ENCODE data around the gene CSGALNACT2. TPM values are rescaled to one million over a fixed set of nuclear protein-coding genes. Genes with fewer than 3 reads are reported as not detected.
"Not testable (repeated sequence)": the region's sequence is repeated elsewhere in the genome, so short reads cannot be mapped to it uniquely, and the experiment has no call there.

The CSGALNACT2 gene
- total RNA-seq, 2 experiments from 2014 or later = 16.2 to 16.8 TPM

DNA sequence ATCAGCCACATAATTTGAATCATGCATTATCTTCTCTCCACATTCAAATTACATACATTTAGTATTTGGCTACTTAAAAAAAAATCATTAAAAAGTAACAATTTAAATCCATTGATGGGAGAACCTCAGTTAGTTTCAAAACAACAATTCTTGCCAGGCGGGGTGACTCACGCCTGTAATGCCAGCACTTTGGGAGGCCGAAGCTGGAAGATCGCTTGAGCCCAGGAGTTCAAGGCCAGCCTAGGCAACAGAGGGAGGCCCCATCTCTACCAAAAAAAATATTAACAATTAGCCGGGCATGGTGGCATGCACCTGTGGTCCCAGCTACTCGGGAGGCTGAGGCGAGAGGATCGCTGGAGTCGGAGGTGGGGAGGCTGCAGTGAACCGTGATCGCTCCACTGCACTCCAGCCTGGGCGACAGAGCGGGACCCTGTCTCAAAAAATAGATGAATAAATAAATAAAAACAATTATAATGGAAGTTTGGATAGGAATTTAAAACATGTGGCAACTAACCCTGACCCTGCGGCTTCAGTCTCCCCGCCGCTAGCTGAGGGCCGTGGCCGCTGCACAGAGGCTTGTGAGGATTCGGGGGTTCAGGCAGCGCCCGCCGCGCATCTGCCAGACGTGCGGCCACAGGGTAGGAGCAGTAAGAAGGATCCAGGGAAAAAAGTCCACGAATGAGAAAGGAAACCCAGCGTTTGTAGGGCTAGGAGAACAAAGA, 1.1 kb upstream of the CSGALNACT2 start:
- Mint-ChIP-seq H3K36me3 (peaks cover 14% of the 10 kb centered on the region), H3K9me3 (no peaks in the 10 kb centered on the region), H3K4me1 (peaks cover 32% of the 10 kb centered on the region), H3K27ac (peak overlapping the region; percentile 93), H3K4me3 (peak overlapping the region; percentile 95), H3K27me3 (no peaks in the 10 kb centered on the region)
- no peak for DNase-seq

DNA sequence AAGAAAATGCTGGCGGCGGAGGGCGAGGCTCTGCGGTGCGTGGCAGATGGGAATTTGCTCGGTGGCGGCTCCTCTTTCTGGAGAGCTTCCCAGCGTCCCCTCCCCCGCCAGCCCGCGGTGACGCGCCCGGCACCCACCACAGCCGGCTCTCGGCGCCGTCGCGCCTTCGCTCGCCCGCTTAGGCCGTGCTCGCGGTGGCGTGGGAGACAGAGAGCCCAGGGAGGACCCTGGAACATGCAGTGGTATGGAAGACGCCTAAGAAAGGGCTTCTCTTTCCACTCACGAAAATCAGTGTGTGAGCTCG, 576 bp upstream of the CSGALNACT2 start:
- Mint-ChIP-seq H3K27ac (peak overlapping the region; percentile 93), H3K4me1 (peaks cover 37% of the 10 kb centered on the region), H3K9me3 (no peaks in the 10 kb centered on the region), H3K36me3 (peaks cover 14% of the 10 kb centered on the region), H3K27me3 (no peaks in the 10 kb centered on the region), H3K4me3 (peak overlapping the region; percentile 95)
- DNase-seq = peak; percentile 58

DNA sequence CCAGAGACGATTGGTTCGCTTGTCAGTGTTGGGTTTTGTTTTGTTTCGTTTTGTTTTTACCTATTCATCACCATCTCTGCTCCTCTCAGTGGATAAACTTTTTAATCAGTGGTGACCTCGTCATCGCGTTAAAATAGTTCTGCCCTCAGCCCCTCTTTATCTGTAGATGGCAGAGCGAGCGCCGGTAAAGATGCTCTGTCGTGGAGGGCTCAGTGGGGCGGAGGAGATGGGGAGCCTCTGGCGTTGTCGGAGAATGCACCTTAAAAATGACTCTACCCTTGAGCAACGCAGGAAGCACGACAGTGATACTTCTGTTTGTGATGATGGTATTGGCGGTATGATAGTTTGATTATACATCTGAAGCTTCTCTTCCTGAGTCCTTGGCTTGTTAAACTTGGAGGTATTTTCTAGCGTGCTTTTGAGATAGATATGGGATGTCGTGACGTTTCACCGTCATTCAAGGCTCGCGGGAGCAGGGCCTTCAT, 554 bp downstream of the CSGALNACT2 start:
- Mint-ChIP-seq H3K27ac (peak overlapping the region; percentile 95), H3K36me3 (peaks cover 14% of the 10 kb centered on the region), H3K9me3 (no peaks in the 10 kb centered on the region), H3K4me1 (peaks cover 47% of the 10 kb centered on the region), H3K27me3 (no peaks in the 10 kb centered on the region), H3K4me3 (peak overlapping the region; percentile 89)
- DNase-seq = peak; percentile 68

DNA sequence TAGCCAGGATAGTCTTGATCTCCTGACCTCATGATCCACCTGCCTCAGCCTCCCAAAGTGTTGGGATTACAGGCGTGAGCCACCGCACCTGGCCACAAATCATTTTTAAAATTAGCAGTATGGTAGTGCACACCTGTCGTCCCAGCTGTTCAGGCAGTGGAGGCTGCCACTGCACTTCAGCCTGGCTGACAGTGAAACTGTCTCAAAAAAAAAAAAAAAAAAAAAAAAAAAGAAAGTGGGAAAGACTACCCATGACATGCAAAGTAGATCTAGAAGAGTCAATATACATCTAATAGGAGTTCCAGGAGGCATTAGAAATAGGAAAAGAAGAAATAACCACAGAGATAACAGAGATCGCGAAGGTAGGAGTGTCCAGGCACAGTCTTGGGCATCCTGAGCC, 3.2 kb downstream of the CSGALNACT2 start:
- Mint-ChIP-seq H3K36me3 (peaks cover 20% of the 10 kb centered on the region), H3K4me3 (peak overlapping the region; percentile 22), H3K27ac (peak overlapping the region; percentile 4), H3K4me1 (peaks cover 65% of the 10 kb centered on the region), H3K9me3 (no peaks in the 10 kb centered on the region), H3K27me3 (no peaks in the 10 kb centered on the region)
- DNase-seq = no peak

DNA sequence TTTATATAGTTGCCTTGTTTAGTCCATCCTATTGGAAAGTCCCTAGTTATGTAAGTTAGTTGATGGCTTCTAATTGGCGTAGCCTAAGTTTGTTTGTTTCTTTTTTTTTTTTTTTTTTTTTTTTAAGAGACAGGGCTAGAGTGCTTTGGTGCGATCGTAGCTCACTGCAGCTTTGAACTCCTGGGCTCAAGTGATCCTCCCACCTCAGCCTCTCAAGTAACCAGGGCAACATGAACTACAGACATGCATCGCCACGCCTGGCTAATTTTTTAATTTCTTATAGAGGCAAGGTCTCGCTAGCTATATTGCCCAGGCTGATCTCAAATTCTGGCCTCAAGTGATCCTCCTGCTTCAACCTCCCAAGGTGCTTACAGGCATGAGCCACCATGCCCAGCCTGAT, 7.1 kb downstream of the CSGALNACT2 start:
- Mint-ChIP-seq H3K4me3 (no peak overlapping the region), H3K36me3 (peaks cover 28% of the 10 kb centered on the region), H3K9me3 (peaks cover 19% of the 10 kb centered on the region), H3K27ac (no peak overlapping the region), H3K27me3 (no peaks in the 10 kb centered on the region), H3K4me1 (peaks cover 61% of the 10 kb centered on the region)
- no peak for DNase-seq

DNA sequence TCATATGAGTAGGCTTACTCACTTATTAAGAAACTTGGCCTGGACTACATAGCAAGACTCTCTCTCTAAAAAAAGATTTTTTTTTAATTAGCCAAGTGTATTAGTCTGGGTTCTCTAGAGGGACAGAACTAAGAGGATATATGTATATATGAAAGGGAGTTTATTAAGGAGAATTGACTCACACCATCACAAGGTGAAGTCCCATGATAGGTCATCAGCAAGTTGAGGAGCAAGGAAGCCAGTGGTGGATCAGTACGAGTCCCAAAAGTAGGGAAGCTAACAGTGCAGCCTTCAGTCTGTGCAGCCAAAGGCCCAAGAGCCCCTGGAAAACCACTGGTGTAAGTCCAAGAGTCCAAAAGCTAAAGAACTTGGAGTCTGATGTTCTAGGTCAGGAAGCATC, 7.7 kb downstream of the CSGALNACT2 start:
- H3K4me3 Mint-ChIP-seq, DNase-seq, H3K27me3 Mint-ChIP-seq, H3K27ac Mint-ChIP-seq: not testable (repeated sequence)
- Mint-ChIP-seq H3K9me3 (peaks cover 20% of the 10 kb centered on the region), H3K4me1 (peaks cover 61% of the 10 kb centered on the region), H3K36me3 (peaks cover 28% of the 10 kb centered on the region)

DNA sequence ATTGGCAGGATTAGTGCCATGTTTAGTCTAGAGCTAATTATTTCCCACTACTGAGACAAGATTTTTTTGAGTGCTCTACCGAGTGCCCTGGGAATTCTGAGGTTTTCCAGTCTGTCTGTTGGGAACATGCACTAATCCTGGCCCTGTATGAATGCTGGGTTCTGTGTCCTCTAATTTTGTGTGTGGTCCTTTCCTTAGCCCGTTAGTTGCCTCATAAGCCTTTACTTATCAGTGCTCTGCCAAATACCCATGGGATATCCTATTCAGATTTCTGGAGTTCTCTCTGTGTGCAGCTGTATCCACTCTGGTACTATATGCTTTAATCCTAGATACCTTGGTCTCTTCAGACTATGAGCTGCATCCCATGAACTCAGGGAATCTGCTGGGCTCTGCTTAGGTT, 13.1 kb downstream of the CSGALNACT2 start:
- no peak for DNase-seq
- Mint-ChIP-seq H3K4me3 (peak overlapping the region; percentile 37), H3K36me3 (peaks cover 28% of the 10 kb centered on the region), H3K27me3 (no peaks in the 10 kb centered on the region), H3K4me1 (peaks cover 52% of the 10 kb centered on the region), H3K9me3 (peaks cover 20% of the 10 kb centered on the region), H3K27ac (peak overlapping the region; percentile 47)

DNA sequence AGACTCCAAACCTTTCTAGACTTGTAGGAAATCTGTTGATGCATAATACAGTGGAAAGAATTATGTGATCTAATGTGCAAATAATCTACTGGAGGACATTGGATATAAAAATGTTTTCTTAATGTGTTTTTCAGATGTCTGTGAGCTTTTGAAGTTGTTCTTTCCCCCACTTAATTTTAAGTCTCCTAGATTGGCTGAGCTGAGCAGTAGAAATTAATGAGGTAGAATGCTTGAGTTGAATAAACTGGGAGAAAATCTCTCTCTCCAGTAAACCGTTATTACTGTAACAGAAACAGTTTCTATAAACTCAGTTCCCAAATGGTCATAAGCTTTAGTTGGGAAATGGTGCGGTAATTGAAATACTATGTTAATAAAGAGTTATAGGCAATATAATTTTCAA, 15.7 kb downstream of the CSGALNACT2 start:
- H3K36me3 Mint-ChIP-seq = peaks cover 23% of the 10 kb centered on the region
- H3K27me3 Mint-ChIP-seq = no peaks in the 10 kb centered on the region
- no peak overlapping the region for H3K4me3 Mint-ChIP-seq
- H3K27ac Mint-ChIP-seq = peak overlapping the region; percentile 4
- H3K9me3 Mint-ChIP-seq = peaks cover 4% of the 10 kb centered on the region
- no peak for DNase-seq
- H3K4me1 Mint-ChIP-seq = peaks cover 54% of the 10 kb centered on the region

DNA sequence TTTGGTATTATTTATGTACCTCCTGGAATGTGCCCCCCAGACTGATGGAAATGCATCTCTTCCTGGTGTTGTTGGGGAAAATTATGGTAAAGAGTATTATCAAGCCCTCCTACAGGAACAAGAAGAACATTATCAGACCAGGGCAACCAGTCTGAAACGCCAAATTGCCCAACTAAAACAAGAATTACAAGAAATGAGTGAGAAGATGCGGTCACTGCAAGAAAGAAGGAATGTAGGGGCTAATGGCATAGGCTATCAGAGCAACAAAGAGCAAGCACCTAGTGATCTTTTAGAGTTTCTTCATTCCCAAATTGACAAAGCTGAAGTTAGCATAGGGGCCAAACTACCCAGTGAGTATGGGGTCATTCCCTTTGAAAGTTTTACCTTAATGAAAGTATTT, 17.0 kb downstream of the CSGALNACT2 start:
- Mint-ChIP-seq H3K27ac (no peak overlapping the region), H3K9me3 (peaks cover 2% of the 10 kb centered on the region), H3K36me3 (peaks cover 22% of the 10 kb centered on the region), H3K4me3 (no peak overlapping the region), H3K27me3 (no peaks in the 10 kb centered on the region), H3K4me1 (peaks cover 57% of the 10 kb centered on the region)
- no peak for DNase-seq

DNA sequence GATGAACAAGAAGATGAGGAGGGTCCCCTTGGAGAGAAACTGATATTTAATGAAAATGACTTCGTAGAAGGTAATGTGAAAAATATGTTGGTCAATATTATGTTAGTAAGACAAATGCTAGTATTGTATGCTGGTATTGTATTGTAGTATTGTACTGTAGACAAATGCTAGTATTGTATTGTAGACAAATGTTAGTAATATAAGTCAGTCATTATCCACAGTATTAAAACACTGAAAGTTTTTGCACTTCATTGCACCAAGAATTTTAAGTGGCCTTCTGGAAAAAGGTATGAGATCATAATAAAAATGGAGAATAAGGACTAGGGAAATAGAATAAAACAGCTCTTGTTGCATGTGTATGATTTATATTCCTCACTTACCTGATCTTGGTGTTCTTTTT, 17.5 kb downstream of the CSGALNACT2 start:
- no peaks in the 10 kb centered on the region for H3K27me3 Mint-ChIP-seq
- H3K4me3 Mint-ChIP-seq = no peak overlapping the region
- peaks cover 55% of the 10 kb centered on the region for H3K4me1 Mint-ChIP-seq
- DNase-seq = no peak
- H3K27ac Mint-ChIP-seq = no peak overlapping the region
- H3K36me3 Mint-ChIP-seq = peaks cover 19% of the 10 kb centered on the region
- no peaks in the 10 kb centered on the region for H3K9me3 Mint-ChIP-seq

DNA sequence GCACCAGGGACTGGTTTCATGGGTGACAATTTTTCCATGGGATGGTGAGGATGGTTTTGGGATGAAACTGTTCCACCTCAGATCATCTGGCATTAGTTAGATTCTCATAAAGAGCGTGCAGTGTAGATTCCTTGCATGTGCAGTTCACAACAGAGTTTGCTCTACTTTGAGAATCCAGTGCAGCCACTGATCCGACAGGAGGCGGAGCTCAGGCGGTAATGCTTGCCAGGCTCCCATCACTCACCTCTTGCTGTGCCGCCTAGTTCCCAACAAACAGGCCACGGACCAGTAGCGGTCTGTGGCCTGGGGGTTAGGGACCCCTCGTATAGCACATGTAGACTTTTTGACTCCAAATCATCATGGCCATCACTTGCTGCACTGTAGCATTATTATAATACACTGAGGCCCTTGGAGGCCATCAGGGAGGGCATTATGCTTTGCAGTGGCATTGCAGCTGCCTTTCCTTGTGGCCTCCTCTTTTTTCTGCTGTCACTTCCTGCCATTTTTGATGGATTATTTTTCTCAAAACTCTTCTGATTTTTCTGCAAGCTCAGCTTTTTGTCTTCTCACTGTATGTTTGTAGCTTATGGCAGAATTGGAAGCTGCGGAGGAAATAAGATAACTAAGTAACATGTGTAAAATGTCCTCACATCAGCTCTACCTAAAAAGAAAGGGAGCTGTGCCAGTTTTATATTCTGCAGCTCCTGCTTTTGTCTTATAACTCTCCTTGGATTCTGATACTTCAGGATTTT, 18.5 kb downstream of the CSGALNACT2 start:
- Mint-ChIP-seq H3K36me3 (peaks cover 22% of the 10 kb centered on the region), H3K4me1 (peaks cover 58% of the 10 kb centered on the region), H3K27me3 (no peaks in the 10 kb centered on the region), H3K27ac (no peak overlapping the region), H3K9me3 (no peaks in the 10 kb centered on the region), H3K4me3 (no peak overlapping the region)
- no peak for DNase-seq

DNA sequence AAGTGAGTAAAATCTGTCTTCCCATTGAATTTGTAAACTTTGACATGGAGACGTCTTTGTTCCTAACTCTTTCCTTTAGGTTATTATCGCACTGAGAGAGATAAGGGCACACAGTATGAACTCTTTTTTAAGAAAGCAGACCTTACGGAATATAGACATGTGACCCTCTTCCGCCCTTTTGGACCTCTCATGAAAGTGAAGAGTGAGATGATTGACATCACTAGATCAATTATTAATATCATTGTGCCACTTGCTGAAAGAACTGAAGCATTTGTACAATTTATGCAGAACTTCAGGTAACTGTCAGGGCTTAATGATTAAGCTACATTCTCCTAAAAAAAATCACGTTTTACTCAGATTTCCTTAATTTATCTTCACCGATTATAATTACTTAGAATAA, 20.4 kb downstream of the CSGALNACT2 start:
- H3K4me3 Mint-ChIP-seq = no peak overlapping the region
- no peak for DNase-seq
- H3K36me3 Mint-ChIP-seq = peaks cover 33% of the 10 kb centered on the region
- H3K4me1 Mint-ChIP-seq = peaks cover 60% of the 10 kb centered on the region
- no peaks in the 10 kb centered on the region for H3K27me3 Mint-ChIP-seq
- H3K27ac Mint-ChIP-seq = no peak overlapping the region
- no peaks in the 10 kb centered on the region for H3K9me3 Mint-ChIP-seq

DNA sequence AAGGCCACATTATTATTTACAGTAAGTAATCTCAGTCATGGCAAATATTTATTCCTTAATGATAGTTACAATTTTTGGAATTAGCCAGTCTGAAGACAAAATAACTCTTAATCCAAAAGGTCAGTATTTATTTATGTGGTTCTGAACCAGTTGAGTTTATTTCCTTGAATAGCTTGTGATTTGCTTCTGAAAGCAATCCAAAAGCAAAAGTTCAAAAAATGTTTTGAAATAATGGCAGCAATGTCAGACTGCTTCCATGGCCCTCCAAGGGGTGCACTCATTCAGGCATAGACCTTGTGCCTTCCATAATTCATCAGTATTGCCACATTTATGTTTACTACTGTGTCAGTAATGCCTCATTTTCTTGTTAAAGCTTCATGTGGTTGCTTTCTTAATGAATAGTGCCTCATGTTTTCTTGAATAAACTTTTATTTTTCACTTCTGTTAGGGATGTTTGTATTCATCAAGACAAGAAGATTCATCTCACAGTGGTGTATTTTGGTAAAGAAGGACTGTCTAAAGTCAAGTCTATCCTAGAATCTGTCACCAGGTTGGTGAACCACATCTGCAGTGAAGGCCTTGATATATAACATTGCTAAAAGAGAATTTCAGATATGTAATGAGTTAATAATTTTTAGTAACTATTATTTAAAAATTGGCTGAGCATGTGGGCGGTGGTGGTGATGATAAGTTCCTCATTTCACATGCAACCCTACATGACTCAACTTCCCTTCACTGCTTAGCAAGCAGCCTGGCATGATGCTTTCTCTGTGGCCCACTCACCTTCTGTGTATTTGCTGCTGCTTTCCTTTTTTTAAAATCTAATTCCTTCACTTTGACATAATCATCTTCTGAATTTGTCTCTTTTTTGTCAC, 22.0 kb downstream of the CSGALNACT2 start:
- H3K9me3 Mint-ChIP-seq = no peaks in the 10 kb centered on the region
- peaks cover 53% of the 10 kb centered on the region for H3K4me1 Mint-ChIP-seq
- no peak overlapping the region for H3K4me3 Mint-ChIP-seq
- peaks cover 37% of the 10 kb centered on the region for H3K36me3 Mint-ChIP-seq
- peak overlapping the region; percentile 93 for H3K27ac Mint-ChIP-seq
- H3K27me3 Mint-ChIP-seq = no peaks in the 10 kb centered on the region
- peak; percentile 14 for DNase-seq

DNA sequence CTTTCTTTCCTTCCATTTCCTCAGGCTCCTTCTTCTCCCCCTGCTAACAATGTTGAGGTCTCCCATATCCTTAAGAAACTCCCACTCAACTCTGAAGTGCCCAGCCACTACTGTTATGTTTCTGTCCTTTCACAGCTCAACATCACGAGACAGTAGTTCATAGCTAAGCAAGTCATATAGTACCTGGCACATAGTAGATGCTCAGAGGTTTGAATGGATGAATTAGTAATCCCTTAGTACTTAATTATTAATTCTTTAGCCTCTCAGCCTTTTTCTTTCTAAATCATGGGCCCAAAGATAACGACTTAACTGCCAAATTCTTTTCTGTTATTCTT, 22.6 kb downstream of the CSGALNACT2 start:
- H3K4me1 Mint-ChIP-seq = peaks cover 47% of the 10 kb centered on the region
- no peak for DNase-seq
- H3K27ac Mint-ChIP-seq = peak overlapping the region; percentile 93
- H3K27me3 Mint-ChIP-seq = no peaks in the 10 kb centered on the region
- no peak overlapping the region for H3K4me3 Mint-ChIP-seq
- no peaks in the 10 kb centered on the region for H3K9me3 Mint-ChIP-seq
- peaks cover 37% of the 10 kb centered on the region for H3K36me3 Mint-ChIP-seq

DNA sequence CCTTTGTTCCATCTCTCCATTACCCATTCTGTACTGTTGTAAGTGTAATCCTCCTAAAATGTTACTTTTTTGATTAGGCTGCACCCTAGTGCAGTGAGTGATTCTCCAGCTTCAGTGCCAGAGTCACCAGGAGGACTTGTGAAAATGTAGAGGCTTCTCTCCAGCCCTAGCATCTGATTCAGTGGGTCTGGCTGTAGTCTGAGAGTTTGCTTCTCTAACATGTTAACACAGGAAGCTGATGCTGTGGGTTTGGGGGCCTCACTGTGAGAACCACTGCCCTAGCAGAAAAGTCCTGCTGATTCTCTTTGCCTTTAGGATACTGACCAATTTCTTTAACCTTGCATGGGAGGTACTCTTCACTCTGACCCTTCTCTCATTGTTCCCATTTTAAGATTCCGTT, 24.4 kb downstream of the CSGALNACT2 start:
- peaks cover 41% of the 10 kb centered on the region for H3K4me1 Mint-ChIP-seq

More for the DNA sequence above, 24.4 kb downstream of the CSGALNACT2 start:
- no peak for DNase-seq
- Mint-ChIP-seq H3K4me3 (no peak overlapping the region), H3K27me3 (no peaks in the 10 kb centered on the region), H3K9me3 (no peaks in the 10 kb centered on the region), H3K36me3 (peaks cover 32% of the 10 kb centered on the region), H3K27ac (no peak overlapping the region)
